Neural crest cell (in vitro differentiated cells): ENCODE data around the gene SULT1E1. TPM values are rescaled to one million over a fixed set of nuclear protein-coding genes. Genes with fewer than 3 reads are reported as not detected.

Experiments used
- DNase-seq: peaks from one replicate; pipeline ENCODE4 v3.0.0; 2021; ENCODE audit warnings: low read depth, mixed read lengths, low spot score
- H3K27ac Mint-ChIP-seq: one replicate; pipeline ENCODE4 v1.8.0; 2021; ENCODE audit warnings: mild to moderate bottlenecking, mixed read lengths; ENCODE audit not compliant: unreplicated experiment
- H3K27me3 Mint-ChIP-seq: 2 replicates; pipeline ENCODE4 v1.8.0; 2021; ENCODE audit warnings: low read depth, mild to moderate bottlenecking, mixed read lengths
- H3K36me3 Mint-ChIP-seq: 2 replicates; pipeline ENCODE4 v1.8.0; 2021; ENCODE audit warnings: low read depth, mild to moderate bottlenecking, mixed read lengths
- H3K4me1 Mint-ChIP-seq: 2 replicates; pipeline ENCODE4 v1.8.0; 2021; ENCODE audit warnings: mixed read lengths
- H3K4me3 Mint-ChIP-seq: one replicate; pipeline ENCODE4 v1.8.0; 2021; ENCODE audit warnings: mild to moderate bottlenecking, mixed read lengths
- H3K9me3 Mint-ChIP-seq: 2 replicates; pipeline ENCODE4 v1.8.0; 2021; ENCODE audit warnings: mixed read lengths
- CTCF ChIP-seq: fragments of 200-600 bp; sonication (generic); conservative IDR thresholded peaks from 2 replicates; pipeline ENCODE4 v1.5.0; 2021; ENCODE audit warnings: antibody characterized with exemption, mild to moderate bottlenecking
- total RNA-seq: library from RNA; stranded (reverse); gene quantifications from 2 replicates; pipeline ENCODE4 v1.2.1, GENCODE V29; 2021

The SULT1E1 gene
- total RNA-seq, 1 donor from 2014 or later: not detected

- no peak for TF ChIP-seq CTCF
- Mint-ChIP-seq H3K27ac (no peak overlapping the region), H3K4me1 (no peaks in the 10 kb centered on the region), H3K27me3 (peaks cover 50% of the 10 kb centered on the region), H3K36me3 (no peaks in the 10 kb centered on the region), H3K9me3 (no peaks in the 10 kb centered on the region), H3K4me3 (no peak overlapping the region)
- DNase-seq: no peak
Measured at GRCh38 chr4:69894186-69894585, 34.2 kb upstream of the SULT1E1 start.

- Mint-ChIP-seq H3K27ac (no peak overlapping the region), H3K4me1 (no peaks in the 10 kb centered on the region), H3K27me3 (peaks cover 21% of the 10 kb centered on the region), H3K36me3 (no peaks in the 10 kb centered on the region), H3K9me3 (peaks cover 4% of the 10 kb centered on the region), H3K4me3 (no peak overlapping the region)
- TF ChIP-seq CTCF: no peak
- no peak for DNase-seq
Measured at GRCh38 chr4:69888336-69888735, 28.4 kb upstream of the SULT1E1 start.

- DNase-seq: no peak
- Mint-ChIP-seq H3K27me3 (peaks cover 16% of the 10 kb centered on the region), H3K27ac (no peak overlapping the region), H3K4me1 (no peaks in the 10 kb centered on the region), H3K36me3 (no peaks in the 10 kb centered on the region), H3K9me3 (peaks cover 4% of the 10 kb centered on the region), H3K4me3 (no peak overlapping the region)
- TF ChIP-seq CTCF: no peak
Measured at GRCh38 chr4:69882150-69882549, 22.2 kb upstream of the SULT1E1 start.

- no peaks in the 10 kb centered on the region for H3K36me3 Mint-ChIP-seq
- H3K27ac Mint-ChIP-seq: no peak overlapping the region
- DNase-seq: no peak
- H3K9me3 Mint-ChIP-seq: peaks cover 4% of the 10 kb centered on the region
- H3K4me1 Mint-ChIP-seq: no peaks in the 10 kb centered on the region
- H3K4me3 Mint-ChIP-seq: no peak overlapping the region
- peaks cover 16% of the 10 kb centered on the region for H3K27me3 Mint-ChIP-seq
- TF ChIP-seq CTCF: peak; percentile 94
Measured at GRCh38 chr4:69881173-69881773, 21.3 kb upstream of the SULT1E1 start.

DNA sequence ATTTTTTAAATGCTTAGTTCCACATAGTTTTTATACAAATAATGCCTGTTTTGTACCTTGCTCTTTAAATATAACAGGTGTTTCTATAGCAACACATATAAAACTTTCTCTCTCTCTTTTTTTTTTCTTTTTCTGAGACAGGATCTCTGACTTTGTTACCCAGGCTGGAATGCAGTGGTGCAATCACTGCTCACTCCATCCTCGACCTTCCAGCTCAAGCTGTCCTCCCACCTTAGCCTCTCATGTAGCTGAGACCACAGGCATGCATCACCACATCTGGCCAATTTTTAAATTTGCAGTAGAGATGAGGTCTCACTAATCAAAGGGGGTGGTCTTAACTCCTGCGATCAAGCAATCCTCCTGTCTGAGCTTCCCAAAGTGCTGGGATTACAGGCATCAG, 18.3 kb upstream of the SULT1E1 start:
- H3K27ac Mint-ChIP-seq: peak overlapping the region; percentile 21
- H3K4me1 Mint-ChIP-seq: no peaks in the 10 kb centered on the region
- peaks cover 19% of the 10 kb centered on the region for H3K27me3 Mint-ChIP-seq
- H3K36me3 Mint-ChIP-seq: no peaks in the 10 kb centered on the region
- no peaks in the 10 kb centered on the region for H3K9me3 Mint-ChIP-seq
- no peak for DNase-seq
- no peak for TF ChIP-seq CTCF
- no peak overlapping the region for H3K4me3 Mint-ChIP-seq
